Chondrocyte (in vitro differentiated cells): ENCODE data around the gene DIO3. TPM values are rescaled to one million over a fixed set of nuclear protein-coding genes. Genes with fewer than 3 reads are reported as not detected.
"Not testable (repeated sequence)": the region's sequence is repeated elsewhere in the genome, so short reads cannot be mapped to it uniquely, and the experiment has no call there.

Experiments
- DNase-seq: peaks from one replicate; pipeline ENCODE4 v3.0.0; 2021; ENCODE audit warnings: mixed read lengths, low spot score
- H3K27ac Mint-ChIP-seq: one replicate; pipeline ENCODE4 v1.8.0; 2021; ENCODE audit warnings: mild to moderate bottlenecking, moderate library complexity, mixed read lengths; ENCODE audit not compliant: unreplicated experiment
- H3K27me3 Mint-ChIP-seq: 2 replicates; pipeline ENCODE4 v1.8.0; 2021; ENCODE audit warnings: low read depth, mixed read lengths
- H3K36me3 Mint-ChIP-seq: 2 replicates; pipeline ENCODE4 v1.8.0; 2021; ENCODE audit warnings: low read depth, mixed read lengths
- H3K4me1 Mint-ChIP-seq: 2 replicates; pipeline ENCODE4 v1.8.0; 2021; ENCODE audit warnings: low read depth, mild to moderate bottlenecking, mixed read lengths
- H3K4me3 Mint-ChIP-seq: one replicate; pipeline ENCODE4 v1.8.0; 2021; ENCODE audit warnings: mild to moderate bottlenecking, moderate library complexity, mixed read lengths; ENCODE audit not compliant: unreplicated experiment
- H3K9me3 Mint-ChIP-seq: 2 replicates; pipeline ENCODE4 v1.8.0; 2021; ENCODE audit warnings: low read depth, mixed read lengths
- total RNA-seq: library from RNA; stranded (reverse); gene quantifications from 3 replicates; pipeline ENCODE4 v1.2.1, GENCODE V29; 2021
- TF ChIP-seq, protein P1 (sequence below): fragments of 200-600 bp; sonication (generic); IDR thresholded peaks from 2 replicates; pipeline ENCODE4 v1.5.0; 2021; ENCODE audit warnings: antibody characterized with exemption, mild to moderate bottlenecking, moderate library complexity

DIO3 gene
- total RNA-seq, 1 donor from 2014 or later: not detected

DNA sequence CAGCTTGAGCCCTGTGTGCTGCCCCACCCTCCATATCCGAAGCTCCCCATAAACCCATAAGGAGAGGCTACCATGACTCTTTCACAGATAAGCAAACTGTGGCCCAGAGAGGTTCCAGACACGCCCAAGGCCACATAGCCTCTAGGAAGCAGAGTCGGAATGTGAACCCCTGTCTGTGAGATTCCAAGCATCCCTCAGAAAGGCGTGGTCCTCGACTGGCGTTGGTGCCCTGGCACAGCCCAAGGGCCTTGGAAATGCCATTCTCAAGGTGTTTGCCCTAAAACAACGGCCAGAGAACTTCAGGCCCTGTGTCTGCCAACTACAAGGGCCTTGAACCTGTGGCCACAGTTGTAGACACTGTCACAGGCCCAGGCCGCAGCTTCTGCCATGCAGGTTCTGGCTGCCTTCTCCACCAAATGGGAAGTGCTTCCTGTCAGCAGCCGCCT, 8.5 kb upstream of the DIO3 start:
- TF ChIP-seq, protein P1, sequence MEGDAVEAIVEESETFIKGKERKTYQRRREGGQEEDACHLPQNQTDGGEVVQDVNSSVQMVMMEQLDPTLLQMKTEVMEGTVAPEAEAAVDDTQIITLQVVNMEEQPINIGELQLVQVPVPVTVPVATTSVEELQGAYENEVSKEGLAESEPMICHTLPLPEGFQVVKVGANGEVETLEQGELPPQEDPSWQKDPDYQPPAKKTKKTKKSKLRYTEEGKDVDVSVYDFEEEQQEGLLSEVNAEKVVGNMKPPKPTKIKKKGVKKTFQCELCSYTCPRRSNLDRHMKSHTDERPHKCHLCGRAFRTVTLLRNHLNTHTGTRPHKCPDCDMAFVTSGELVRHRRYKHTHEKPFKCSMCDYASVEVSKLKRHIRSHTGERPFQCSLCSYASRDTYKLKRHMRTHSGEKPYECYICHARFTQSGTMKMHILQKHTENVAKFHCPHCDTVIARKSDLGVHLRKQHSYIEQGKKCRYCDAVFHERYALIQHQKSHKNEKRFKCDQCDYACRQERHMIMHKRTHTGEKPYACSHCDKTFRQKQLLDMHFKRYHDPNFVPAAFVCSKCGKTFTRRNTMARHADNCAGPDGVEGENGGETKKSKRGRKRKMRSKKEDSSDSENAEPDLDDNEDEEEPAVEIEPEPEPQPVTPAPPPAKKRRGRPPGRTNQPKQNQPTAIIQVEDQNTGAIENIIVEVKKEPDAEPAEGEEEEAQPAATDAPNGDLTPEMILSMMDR: no peak
- Mint-ChIP-seq H3K4me1 (peaks cover 7% of the 10 kb centered on the region), H3K36me3 (no peaks in the 10 kb centered on the region), H3K9me3 (no peaks in the 10 kb centered on the region), H3K27ac (no peak overlapping the region), H3K27me3 (peaks cover 41% of the 10 kb centered on the region), H3K4me3 (no peak overlapping the region)
- DNase-seq: peak; percentile 64

DNA sequence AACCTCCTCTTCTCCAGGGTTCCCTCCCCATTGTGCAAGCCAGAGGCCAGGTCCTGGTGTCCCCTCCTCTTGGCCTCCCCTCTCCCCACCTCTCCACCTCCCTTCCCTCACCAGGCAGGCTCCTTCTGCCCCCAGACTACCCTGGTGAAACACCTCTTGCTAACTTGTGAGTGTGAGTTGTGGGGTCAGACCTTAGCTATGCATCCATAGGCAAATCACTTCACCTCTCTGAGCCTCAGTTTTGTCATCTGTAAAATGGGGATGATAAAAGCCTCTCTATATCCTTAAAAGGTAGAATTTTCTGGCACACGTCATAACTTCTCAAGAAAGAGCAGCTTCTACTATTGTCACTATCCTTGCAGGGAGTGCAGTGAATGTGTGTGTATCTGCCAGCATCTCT, 7.9 kb upstream of the DIO3 start:
- peaks cover 43% of the 10 kb centered on the region for H3K27me3 Mint-ChIP-seq
- peaks cover 7% of the 10 kb centered on the region for H3K4me1 Mint-ChIP-seq
- no peaks in the 10 kb centered on the region for H3K36me3 Mint-ChIP-seq
- H3K4me3 Mint-ChIP-seq: no peak overlapping the region
- H3K9me3 Mint-ChIP-seq: no peaks in the 10 kb centered on the region
- DNase-seq: peak; percentile 34
- no peak overlapping the region for H3K27ac Mint-ChIP-seq
- TF ChIP-seq, protein P1: no peak

DNA sequence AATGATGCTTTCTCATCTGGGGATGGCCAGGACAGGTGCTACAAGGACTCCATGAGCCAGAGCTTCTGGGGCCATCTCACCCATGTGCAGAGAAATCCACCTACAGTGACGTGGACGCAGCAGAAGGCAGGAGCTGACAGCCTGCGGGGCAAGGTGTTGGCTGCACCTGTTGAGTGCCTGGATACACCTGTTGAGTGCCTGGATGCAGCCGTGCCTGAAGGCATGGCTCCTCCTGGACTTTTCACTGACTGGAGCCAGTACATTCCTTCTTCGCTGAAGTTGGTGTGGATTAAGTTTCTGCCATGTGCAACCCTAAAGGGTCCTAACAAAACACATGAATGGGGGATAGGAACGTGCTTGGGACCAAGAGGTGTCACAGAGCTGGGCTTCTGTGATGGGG, 7.4 kb upstream of the DIO3 start:
- no peak overlapping the region for H3K4me3 Mint-ChIP-seq
- no peaks in the 10 kb centered on the region for H3K36me3 Mint-ChIP-seq
- DNase-seq: peak; percentile 62
- H3K27me3 Mint-ChIP-seq: peaks cover 47% of the 10 kb centered on the region
- TF ChIP-seq, protein P1: no peak
- no peak overlapping the region for H3K27ac Mint-ChIP-seq
- peaks cover 7% of the 10 kb centered on the region for H3K4me1 Mint-ChIP-seq
- no peaks in the 10 kb centered on the region for H3K9me3 Mint-ChIP-seq

DNA sequence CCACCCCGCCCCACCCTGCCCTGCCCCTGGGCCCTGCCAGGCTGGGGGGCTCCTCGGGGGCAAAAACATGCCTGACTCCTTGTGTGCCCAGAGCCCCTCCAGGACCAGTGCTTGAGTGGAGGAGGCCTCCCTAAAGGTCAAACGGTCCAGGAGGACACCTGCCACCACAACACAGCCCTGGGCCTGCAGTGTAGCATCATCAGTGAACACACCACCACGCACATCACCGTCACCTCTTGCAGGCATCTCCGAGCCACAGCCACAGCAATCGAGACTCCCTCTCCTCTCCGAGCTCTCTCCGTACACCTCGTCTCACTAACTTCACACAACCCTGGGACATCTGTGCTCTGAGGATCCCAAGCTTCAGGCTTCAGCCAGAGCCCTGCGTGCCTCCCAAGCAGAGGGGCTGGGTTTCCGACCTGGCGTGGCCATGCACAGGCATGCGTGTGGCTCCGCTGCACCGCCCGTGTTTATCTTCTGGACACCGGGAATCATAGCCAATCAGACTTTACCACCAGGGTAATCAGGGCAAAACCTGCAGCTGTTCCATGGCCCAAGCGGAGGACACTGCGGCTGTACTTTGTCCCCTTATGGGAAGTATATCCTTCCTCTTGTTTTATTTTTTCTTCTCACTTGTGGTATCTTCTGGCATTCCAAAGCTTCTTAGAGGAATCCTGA, 6.2 kb upstream of the DIO3 start:
- no peaks in the 10 kb centered on the region for H3K9me3 Mint-ChIP-seq

DNA sequence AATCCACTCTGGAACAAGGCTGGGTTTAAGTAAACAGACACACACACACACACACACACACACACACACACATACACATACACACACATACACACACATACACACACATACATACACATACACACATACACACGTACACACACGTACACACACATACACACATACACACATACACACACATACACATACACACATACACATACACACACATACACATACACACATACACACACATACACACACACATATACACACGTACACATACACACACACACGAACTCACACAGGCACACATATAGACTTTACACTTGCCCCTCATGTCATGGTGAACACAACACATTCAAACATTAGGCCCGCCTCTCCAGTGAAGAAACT, 5.6 kb upstream of the DIO3 start:
- not testable (repeated sequence) for H3K9me3 Mint-ChIP-seq, DNase-seq, H3K27ac Mint-ChIP-seq, H3K36me3 Mint-ChIP-seq, H3K4me3 Mint-ChIP-seq, H3K4me1 Mint-ChIP-seq
- peaks cover 45% of the 10 kb centered on the region for H3K27me3 Mint-ChIP-seq

More for the DNA sequence above, 6.2 kb upstream of the DIO3 start:
- H3K4me1 Mint-ChIP-seq: peaks cover 7% of the 10 kb centered on the region
- H3K27ac Mint-ChIP-seq: no peak overlapping the region
- no peaks in the 10 kb centered on the region for H3K36me3 Mint-ChIP-seq
- TF ChIP-seq, protein P1: no peak
- peak; percentile 80 for DNase-seq
- H3K4me3 Mint-ChIP-seq: no peak overlapping the region
- peaks cover 47% of the 10 kb centered on the region for H3K27me3 Mint-ChIP-seq

DNA sequence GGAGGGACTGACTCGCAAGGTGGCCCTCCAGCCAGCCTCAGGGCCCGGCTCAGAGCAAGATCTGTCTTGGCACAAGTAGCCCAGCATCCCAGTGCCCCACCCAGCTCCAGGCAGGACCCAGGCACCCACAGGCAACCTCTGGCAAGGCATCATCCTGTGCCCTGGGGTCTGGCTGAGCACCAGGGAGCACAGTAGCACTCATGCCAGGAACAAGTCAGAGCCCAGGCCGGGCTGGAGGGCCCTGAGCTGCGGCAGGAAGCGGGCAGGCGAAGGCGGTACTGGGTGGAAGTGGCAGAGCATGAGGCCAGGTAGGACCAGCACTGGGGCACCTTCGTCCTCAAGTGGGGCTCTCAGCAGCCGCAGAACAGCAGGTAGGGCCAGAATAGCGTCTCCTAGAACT, 5.2 kb upstream of the DIO3 start:
- H3K9me3 Mint-ChIP-seq: no peaks in the 10 kb centered on the region
- peaks cover 45% of the 10 kb centered on the region for H3K27me3 Mint-ChIP-seq
- H3K4me3 Mint-ChIP-seq: no peak overlapping the region
- H3K36me3 Mint-ChIP-seq: no peaks in the 10 kb centered on the region
- H3K4me1 Mint-ChIP-seq: peaks cover 7% of the 10 kb centered on the region
- TF ChIP-seq, protein P1: no peak
- DNase-seq: peak; percentile 80
- no peak overlapping the region for H3K27ac Mint-ChIP-seq
